ENCODE data around the gene SSBP4.

SSBP4 gene

DNA sequence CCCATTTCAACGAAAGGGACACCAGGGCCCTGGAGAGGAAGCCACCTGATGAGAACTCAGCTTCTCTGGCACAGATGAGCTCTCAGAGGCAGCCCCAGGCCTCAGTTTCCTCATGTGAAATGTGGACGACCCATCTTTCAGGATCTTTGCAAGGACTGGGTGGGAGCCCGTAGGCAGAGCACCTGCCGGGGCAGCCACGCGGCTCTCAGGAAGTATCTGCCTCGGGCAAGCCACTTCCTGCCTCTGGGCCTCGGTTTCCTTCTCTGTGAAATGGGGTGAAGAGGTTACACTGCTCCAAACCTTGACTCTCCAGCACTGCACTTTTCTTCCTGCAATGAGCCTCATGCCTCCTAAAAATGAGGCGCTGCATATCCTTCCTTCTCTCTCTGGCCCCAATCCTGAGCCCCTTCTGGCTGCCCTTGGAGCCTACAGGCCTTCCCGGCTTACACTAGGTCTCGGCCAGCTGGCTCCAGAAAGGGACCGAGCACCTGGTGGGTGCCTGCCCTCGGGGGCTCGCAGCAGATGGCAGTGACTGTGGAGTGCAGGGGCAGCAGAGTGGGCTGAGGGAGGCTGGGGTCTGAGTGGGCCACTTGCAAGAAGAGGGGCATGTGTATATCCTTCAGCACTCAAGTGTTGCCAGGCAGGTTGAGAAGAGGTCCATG lies 3.5 kb downstream of the SSBP4 start:
- FAIRE-seq = no peak

DNA sequence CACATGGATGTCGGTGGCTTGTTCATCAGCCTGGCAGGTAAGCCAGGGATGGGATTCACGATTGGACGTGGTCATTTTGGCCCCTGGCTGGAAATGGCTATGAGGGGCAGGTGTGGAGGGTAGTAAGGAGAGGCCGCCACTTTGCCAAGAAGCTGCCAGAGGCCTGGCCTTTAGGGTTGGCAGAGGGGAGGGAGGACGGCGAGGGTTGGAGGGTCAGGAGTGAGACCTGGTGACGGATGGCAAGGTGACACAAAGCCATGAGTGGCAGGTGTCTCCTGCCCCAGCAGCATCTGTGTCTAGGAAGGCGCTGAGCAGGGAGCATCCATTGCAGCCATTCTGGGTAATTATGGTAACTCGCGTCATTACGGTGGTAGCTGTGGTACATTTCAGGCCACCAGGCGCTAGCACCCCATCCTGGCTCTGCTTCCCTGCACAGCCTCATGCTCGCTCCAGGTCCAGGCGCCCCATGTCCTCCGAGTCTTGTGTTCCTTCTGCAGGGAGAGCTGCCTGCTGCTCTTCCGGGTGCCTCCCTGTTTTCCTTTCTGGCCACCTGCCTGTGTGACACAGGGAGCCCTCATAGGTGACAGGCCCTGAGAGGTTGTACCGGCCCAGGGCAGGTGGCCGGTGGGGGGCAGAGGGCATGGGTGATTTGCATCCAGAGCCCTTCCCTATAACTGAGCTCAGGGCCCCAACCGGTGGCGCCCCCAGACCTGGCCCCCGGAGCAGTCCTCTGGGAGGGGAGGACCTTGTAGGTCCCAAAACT lies 4.2 kb downstream of the SSBP4 start:
- no peak for FAIRE-seq

DNA sequence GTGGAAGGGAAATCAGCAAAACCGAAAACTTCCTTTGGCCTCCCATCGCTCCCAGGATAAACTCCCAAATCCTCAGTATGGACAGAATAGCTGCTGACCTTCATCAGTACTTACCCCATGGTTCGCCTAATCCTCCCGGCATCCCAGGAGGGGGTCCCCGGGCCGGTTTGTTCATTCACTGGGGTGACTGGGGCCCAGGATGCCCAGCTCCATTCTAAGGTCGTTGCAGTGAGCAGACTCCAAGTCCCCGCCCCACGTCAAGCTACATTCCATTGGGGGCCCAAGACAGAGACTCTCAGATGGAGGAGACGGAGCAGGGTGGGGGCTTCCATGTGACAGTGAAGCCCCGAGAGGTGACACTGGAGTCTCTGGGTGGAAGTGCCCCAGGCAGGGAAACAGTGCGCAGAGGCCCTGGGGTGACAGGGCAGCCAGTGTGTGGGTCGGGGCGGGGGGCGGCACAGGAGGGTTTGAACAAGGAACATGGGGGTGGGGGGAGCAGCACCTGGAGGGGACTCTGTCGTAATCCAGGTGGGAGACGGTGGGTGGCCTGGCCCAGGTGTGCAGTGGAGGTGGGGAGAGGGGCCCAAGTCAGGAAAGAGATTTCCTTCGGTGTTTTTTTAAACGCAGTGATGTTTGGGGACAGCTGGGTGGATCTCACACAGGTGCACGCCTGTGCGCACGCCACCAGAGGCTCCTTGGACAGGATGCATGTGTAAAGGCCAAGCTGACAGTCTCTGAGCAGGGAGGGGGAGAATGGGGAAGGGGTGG lies 5.1 kb downstream of the SSBP4 start:
- no peak for FAIRE-seq

DNA sequence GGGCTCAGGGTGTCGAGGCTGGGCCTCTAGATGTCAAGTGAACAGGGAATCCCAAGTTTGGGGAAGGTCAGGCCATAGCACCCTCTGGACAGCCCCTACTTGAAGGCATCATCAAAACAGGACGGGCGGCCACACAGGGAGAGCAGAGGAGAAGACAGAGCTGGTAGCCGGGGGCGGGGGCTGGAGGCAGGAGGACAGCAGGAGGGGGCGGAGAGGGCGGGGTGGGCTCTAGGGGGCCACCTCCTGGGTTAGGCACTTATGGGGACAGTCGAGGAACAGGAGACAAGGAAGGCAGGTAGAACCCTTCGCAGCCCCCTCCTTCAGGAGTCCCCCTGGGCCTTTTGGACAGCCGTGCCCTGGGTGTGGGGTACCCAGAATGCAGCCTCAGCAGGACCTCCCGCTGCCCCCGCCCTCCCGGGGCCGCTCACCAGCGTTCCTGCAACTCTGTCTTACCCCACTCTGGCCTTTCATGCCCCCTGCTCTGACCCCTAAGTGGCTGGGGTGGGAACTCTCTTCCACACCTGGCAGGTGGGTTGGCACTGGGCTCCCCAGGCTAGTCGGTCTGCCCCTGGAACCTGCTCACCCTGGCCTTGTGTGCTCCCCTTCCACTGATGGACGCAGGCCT lies 5.8 kb downstream of the SSBP4 start:
- FAIRE-seq = no peak

DNA sequence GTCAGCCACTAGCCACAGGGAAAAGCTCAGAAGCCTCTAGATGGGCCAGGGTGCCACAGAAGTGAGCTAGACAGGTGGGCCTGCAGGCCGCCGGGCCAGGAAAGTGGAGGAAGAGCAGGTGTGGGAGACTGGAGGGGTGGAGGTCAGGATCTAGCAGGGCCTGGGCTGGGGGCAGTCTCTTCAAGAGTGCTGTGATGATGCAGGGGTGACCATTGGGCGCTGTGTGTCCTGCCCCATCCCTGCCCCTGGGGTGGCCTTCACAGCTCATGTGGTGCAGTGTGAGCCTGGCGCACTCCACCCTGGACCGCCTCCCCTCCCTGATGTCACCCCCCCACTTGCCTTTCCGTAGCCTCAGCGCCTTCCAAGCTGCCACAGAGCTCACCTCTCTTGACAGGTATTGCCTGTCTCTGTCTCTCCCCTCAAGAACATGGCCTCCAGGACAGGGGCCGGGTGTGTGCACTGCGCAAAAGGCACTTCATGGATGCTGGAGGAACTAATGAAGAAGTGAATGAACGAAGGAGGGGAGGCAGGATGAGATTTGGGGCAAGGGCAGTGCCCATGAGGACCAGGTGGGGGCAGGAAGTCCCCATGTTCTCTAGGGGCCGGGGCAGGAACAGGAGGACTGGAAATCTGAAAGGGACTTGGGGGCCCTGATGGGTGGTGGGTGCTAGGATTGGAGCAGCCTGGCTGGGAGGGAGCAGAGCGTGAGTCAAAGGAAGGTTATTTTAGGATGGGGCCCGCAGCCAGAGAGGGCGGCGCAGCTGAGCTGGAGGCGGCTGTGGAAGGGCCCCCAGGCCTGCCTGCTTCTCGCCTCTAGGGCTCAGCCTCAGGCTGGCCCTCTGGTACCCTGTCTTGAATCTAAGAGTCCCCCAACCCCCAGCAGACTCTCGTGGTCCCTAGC lies 6.6 kb downstream of the SSBP4 start:
- FAIRE-seq = no peak

DNA sequence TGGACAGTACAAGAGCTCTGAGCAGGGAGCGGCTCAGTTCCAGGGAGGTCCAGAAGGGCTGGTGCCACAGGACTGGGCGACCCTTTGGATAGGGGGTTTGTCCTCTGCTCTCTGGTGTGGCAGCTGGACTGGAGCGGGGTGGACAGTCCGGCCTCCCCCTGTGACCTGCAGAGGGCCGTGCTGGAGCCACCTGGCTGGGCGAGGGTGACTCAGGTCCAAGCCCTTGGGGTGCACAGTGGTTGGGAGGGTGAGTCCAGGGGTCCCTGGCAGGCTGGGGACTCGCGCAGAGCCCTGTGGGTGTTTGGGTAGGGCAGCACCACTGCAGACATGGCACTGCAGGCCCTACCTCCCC lies 7.2 kb downstream of the SSBP4 start:
- FAIRE-seq = no peak

DNA sequence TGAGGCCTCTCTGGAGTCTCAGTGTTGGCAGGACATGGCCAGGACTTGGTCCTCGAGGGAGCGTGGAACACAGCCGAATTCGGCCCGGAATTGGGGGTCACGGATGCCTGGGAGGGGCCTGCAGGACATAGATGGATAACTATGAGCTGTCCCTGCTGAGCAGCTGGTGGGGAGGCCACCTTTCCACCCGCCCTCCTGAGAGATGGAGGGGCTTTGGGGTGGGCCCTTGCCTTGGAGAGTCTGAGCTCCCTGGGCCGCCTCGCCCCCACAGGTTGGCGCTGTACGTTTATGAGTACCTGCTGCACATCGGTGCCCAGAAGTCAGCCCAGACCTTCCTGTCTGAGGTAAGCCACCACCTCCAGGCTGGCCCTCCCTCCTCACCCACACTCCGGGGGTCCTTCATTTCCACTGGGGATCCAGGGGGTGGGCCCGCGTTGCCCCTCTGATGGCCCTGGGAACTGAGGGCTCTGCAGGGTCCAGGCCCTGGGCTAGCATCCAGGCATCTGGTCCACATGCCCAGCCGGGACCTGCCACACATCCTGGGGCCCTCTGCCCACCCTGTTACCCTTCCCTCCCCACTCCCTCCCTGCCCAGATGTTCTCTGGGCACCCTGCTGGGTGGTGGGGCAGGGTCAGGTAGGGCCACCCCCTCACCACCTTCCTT lies 8.0 kb downstream of the SSBP4 start:
- no peak for FAIRE-seq

DNA sequence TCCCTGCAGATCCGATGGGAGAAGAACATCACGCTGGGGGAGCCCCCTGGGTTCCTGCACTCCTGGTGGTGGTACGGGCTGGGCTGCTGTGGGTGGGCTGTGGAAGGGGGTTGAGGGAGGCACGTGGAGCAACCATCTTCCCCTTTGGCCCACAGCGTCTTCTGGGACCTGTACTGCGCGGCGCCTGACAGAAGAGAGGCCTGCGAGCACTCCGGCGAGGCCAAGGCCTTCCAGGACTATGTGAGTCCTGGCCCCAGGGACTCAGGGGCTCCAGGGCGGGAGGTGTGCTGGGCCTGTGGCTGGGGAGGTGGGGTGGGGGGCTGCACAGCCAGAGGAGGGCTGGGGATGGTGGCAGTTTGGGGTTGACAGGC lies 8.5 kb downstream of the SSBP4 start:
- FAIRE-seq = no peak

DNA sequence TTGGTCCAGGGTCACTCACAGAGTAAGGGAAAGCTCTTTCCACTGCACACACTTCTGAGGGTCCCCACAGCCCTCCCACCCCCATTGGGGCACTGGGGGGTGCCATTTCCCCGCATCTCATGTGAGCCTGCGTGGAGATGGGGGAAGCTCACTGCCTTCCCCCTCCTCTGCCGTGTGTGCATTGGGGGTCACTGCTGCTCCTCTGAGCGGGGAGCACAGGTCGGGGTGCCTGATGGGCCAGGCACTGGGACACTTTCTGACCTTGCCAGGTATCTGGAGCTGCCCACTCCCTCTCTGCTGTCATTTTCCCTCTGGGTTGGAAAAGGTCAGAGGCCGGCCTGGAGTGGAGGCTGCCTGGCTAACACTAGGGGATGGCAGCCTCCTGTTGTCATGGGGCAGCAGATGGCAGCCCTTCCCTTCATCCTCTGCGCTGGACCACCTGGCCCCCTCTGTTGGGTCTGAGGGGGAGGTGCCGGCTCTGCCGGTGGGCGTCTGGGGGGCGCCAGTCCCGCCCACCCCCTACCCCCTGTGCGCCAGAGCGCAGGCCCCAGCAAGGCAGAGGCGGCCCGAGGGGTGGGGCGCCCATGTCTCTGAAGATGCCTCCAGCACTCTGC lies 9.1 kb downstream of the SSBP4 start:
- no peak for FAIRE-seq

DNA sequence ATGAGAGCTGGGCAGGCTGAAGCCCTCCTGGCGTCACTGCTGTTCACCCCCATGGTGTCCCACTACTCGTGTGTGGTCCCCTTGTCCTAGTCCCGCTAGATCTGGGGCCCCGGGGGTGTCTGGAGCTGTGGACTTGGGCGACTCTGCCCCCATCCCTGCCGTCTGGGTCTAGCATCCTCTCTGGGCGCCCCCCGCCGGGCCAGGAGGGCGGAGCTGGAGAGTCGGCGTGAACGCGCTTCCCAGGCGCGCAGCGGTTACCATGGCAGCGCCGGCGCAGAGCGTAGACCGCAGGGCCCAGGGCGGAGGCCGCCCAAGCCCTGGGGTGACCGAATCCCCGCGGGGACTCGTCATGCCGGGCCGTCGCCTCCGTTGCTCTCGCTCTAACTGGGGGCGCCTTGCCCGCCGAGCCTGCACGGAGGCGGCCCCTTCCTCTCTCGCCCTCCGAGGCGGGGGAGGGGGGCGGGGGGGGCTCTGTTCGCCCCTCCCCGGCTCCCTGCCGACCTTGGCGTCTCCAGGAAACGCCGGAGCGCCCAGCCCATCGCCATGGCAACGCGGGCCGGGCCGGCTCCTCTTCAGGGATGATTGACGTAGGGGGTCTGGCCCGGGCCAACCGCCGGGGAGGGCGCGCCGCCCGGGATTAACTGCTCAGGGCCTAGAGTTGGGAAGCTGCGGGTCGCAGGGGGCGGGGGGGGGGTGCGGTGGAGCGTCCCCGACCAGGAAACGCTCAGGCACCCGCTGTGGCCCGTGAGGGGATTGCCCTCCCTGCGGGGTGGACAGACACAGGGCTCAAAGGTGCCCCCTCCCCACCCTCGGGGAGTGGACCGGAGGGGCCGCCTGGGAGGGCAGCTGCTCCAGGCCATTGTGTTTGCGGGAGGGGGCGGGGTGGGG lies 9.8 kb downstream of the SSBP4 start:
- no peak for FAIRE-seq

DNA sequence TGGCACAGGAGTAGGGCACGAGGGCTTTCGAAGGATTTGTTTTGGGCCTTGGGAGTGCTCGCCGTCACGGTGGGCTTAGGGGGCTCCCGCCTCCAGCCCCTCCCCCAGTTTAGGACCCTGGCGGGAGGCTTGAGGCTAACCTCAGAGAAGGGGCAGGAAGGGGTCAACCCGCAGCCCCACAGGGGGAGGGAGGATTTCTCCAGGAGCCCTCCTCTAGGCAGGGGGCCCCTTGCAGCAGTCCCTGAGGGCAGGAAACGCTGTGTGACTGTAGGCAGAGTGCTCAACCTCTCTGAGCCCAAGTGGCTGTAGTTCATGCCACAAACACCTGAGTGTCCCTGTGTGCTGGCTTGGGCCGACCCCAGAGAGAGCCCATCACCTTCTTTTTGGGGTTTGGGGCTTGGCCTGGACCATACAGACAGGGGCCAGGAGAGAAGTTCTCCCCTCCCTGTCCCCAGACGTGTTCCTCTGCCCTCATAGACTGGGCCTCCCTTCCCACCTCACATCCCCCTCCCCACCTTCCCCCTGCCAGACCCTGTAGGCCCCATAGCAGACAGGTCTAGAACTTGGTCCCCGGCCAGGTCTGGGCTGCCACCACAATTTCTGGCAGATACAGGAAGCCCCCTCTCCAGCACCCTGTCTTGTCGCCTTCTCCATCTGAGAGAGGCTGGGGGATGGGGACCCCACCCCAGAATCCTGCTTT lies 10.7 kb downstream of the SSBP4 start:
- no peak for FAIRE-seq

DNA sequence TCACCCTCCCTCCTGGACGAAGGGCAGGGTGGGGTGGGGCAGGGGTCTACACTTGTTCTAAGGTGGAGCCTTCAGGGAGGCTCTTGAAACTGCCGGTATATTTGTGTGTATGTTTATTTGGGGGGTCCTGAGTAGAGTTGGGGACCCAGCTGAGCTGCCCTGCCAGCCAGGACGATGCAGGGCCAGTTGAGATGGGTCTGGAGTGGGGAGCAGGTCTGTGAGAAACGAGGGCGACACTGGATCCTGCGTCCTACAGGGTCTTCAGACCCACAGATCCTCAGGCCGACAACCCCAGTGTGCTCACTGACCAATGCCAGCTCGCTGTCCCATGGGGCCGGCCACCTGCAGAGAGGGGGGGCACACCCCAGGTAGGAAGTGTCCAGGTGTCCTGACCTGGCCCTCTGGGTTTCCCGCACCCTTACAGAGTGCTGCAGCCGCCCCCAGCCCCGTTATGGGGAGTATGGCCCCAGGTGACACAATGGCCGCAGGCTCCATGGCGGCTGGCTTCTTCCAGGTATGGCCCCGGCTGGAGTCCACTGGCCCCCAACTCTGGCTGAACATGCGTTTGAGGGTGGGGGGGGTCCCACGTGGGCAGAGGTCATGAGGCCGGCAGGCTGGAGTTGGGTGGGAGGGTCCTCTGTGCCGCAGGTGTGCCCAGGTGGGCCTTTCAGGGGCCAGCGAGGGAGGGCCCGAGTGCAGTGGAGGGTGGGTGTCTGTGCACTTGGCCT lies 11.4 kb downstream of the SSBP4 start:
- FAIRE-seq = no peak

DNA sequence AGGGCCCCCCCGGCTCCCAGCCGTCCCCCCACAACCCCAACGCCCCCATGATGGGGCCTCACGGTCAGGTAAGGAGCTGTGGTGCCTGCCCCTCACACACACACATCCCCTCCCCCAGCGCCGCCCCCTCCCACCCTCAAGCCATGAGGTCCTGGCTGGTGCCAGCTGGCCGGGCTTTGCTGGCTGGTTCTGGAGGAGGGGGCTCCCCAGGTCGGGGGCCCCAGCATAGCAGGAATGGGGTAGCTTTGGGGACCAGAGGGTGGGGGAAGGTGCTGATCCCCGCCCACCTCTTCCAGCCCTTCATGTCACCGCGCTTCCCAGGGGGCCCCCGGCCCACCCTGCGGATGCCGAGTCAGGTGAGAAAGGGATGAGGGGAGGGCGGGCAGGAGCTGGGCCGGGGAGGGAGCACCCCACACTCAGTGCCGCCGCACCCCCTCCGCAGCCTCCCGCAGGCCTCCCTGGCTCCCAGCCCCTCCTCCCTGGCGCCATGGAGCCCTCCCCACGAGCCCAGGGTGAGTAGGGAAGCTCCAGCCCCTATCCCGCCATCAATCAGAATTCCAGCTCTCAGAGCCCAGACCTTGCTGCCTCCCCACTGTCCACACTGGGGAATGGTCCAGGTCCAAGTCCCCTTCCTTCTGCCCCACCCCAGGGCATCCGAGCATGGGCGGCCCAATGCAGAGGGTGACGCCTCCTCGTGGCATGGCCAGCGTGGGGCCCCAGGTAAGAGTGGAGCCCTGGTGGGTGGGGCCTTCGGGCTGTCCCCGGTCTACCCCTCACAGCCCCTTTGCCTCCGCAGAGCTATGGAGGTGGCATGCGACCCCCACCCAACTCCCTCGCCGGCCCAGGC lies 12.4 kb downstream of the SSBP4 start:
- no peak for FAIRE-seq

DNA sequence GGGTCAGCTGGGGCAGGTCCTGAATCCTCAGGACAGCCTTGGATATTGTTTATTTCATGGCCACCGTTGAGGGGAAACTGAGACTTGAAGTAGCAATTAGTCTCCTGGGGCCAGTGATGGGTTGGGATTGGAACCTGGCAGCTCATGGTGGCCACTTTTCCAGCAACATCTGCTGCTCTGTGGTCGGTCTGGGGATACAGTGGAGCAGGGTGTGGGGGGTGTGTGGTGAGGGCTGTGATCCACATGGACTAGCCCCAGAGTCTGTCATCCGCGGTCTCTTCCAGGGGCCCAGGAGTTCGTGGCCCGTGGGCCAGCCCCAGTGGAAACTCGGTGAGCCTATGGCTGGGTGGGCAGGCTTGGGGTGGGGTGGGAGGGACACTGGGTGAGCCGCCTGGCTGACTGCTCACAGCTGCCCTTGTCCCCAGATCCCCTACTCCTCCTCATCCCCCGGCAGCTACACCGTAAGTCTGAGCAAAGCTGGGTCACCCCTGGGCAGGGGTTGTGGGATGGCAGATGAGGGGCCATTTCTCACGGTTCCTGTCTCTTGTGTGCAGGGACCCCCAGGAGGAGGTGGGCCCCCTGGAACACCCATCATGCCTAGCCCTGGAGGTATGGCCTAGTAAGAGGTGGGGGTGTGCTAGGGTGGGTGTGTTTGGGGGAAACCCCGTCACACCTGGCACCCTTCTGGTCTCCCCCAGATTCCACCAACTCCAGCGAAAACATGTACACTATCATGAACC lies 13.2 kb downstream of the SSBP4 start:
- no peak for FAIRE-seq

DNA sequence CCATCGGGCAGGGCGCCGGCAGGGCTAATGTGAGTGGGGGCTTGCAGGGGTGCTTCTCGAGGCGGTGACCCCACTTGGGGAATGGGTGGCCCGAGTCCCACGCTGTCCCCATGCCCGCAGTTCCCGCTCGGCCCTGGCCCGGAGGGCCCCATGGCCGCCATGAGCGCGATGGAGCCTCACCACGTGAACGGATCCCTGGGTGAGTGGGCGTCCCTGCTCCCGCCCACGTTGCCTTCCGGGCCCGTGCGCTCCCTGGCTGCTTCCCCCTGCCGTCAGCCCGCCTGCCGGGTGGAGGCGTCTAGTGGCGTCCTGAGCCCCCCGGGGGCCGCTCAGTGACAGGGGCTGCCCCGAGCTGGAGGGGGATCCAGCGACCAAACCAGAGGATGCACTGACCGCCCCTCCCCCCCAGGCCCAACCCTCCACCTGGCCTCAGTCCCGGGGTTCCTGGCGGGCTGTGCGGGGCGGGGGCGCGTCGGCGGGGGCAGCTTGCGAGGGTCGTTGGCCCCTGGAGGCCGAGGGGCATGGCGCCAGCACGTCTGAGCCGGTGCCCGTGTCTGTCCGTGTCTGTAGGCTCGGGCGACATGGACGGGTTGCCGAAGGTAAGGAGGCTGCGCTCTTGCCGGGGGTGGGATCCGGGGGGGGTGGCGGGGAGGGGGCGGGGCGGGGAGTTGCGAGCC lies 14.0 kb downstream of the SSBP4 start:
- no peak for FAIRE-seq

DNA sequence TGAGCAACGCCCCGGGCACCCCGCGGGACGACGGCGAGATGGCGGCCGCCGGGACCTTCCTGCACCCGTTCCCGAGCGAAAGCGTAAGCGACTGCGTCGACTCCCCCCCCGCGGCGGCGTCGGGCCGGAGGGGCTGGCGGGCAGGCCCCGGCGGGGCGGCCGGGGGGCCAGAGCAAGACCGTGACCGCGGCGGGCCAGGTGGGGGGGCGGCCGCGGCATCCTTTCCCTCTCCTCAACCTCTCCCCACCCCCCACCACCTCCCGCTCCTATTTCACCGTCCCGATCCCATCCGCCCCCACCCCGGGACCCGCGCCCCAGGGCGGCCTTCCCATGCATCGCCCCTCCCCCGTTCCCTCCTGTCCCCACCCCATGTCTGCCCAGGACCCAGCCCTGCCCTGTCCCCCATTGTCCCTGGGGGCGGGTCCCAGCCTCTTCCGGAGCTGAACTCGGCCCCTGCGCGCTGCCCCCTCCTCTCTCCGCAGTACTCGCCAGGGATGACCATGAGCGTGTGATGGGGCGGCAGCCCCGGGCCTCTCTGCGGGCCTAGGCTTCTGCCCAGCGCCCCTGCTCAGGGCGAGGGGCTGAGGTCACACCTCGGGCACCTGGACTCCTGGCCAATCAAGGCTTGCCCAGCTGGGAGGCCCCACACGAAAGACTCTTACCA lies 14.7 kb downstream of the SSBP4 start:
- no peak for FAIRE-seq
